A549 treated with CORT108297 at 1 μM for 4 hours (cell line): Measurements from ENCODE around the gene MLXIPL. TPM values are rescaled to one million over a fixed set of nuclear protein-coding genes. Genes with fewer than 3 reads are reported as not detected.

ENCODE experiments used
- total RNA-seq: library from RNA; stranded (reverse); fragments of 200-300 nt; extraction: Qiagen RNA extraction; gene quantifications from 5 replicates; pipeline ENCODE4 v1.2.3, GENCODE V29; 2022

MLXIPL gene
- total RNA-seq: 0.45 to 2.1 TPM (median 1.1 TPM) in 5 replicates

DNA sequence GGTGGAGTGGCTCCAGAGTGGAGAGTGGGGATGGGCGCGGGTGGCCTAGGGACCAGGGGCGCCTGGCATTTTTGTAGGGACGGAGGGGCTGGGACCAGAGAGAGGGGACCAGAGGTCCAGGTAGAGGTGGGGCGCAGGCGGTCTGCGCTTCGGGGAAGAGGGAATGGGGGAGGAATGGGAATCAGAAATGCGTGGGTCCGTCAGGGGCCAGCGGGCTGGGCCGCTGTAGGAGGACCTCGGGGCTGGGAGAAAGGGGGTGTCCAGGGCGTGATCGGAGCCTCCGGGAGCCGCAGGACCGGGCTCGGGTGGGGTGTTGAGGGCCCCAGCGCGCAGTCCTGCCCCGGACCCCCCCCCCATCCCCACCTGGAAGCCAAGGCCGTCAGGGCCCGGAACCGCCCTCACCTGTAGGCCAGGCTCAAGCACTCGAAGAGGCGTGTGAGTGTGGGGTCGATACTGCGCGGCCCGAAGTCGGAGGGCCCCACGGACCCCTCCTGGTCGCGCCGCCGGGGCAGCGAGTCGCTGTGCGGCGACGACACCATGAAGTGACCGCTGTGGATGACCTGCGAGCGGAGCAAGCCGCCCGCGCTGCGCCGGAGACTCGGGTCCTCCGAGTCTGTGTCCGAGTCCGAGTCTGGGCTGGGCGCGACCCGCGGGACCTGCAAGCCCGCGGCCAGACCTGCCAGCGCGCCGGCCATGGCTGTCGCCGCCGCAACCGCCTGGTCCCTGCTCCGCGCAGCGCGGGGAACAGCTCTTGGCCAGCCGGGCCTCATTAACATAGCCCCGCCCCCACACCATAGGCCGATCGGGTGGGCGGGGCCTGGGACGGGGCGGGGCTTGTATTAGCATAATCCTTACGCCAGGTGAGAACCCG lies at the start of gene MLXIPL:
TSS of gene MLXIPL (minus strand) at position 725 of the 871 bp plus-strand sequence. CDS start at position 695, 30 bp downstream.

GRCh38 chr7:73667344-73668102 lies 43.2 kb upstream of the MLXIPL start, which contains the start of gene VPS37D:
TSS of gene VPS37D (plus strand) at chr7:73667831. CDS start at chr7:73667959, 128 bp downstream.

DNA sequence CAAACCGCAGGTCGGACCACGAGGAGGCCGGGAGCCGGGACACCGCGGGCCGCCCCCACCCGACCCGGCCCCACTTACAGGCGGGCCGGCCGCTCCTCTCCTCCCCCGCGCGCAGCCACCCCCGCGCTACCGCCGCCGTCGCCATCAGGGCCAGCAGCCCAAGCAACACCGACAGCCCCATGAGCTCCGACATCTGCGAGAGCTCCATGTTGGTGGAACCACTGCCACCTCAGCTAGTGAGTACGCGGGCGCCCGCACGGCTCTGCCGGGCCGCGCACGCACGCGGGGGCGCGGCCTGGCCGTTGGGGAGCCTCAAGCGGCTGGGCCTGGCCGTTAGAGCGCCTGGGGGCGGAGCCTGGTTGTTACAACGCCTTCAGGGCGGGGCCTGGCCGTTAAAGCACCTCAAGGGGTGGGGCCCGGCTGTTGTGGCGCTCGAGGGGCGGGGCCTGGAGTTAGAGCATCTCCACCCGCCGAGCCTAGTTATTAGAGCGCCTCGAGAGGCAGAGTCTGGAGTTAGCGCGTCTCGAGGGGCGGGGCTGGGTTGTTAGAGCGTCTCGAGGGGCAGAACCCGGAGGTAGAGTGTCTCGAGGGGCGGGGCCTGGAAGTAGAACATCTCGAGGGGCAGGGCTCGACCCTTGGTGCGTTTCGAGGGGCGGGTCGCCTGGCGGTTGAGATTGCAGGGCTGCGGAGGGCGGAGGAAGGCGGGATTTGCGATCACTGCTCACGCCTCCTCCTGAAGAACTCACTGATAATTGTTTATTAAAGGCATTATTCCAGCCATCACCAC lies 45.8 kb downstream of the MLXIPL start, which contains the start of gene TBL2:
TSS of gene TBL2 (minus strand) at position 238 of the 787 bp plus-strand sequence. CDS start at position 208, 30 bp downstream.

GRCh38 chr7:73557397-73558257 lies 66.7 kb downstream of the MLXIPL start, which contains the start of gene BCL7B:
TSS of gene BCL7B (minus strand) at chr7:73557690. CDS start at chr7:73557578, 112 bp downstream.

Other genes starting within 250 kb of the MLXIPL start
- 1.0 to 2.2 TPM (median 1.8 TPM) in 5 replicates for gene FZD9, start 190.7 kb downstream of the MLXIPL start, total RNA-seq
- 50.4 to 65.4 TPM (median 57.5 TPM) in 5 replicates for gene BAZ1B, start 102.2 kb downstream of the MLXIPL start, total RNA-seq
- 60.4 to 77.9 TPM (median 68.9 TPM) in 5 replicates for gene BCL7B, start 66.8 kb downstream of the MLXIPL start, total RNA-seq
- gene TBL2, start 45.9 kb downstream of the MLXIPL start, total RNA-seq: 50.9 to 57.8 TPM (median 53.4 TPM) in 5 replicates
- 2.4 to 6.4 TPM (median 4.7 TPM) in 5 replicates for gene VPS37D, start 43.3 kb upstream of the MLXIPL start, total RNA-seq
- 7.5 to 10.5 TPM (median 10.2 TPM) in 5 replicates for gene DNAJC30, start 58.9 kb upstream of the MLXIPL start, total RNA-seq
- 126 to 159 TPM (median 134 TPM) in 5 replicates for gene BUD23, start 59.1 kb upstream of the MLXIPL start, total RNA-seq
- 69.7 to 85.9 TPM (median 79.3 TPM) in 5 replicates for gene STX1A, start 95.1 kb upstream of the MLXIPL start, total RNA-seq
- 20.2 to 26.6 TPM (median 25.6 TPM) in 5 replicates for gene ABHD11, start 114.3 kb upstream of the MLXIPL start, total RNA-seq
- gene CLDN3, start 145.7 kb upstream of the MLXIPL start, total RNA-seq: 1.2 to 3.8 TPM (median 3.4 TPM) in 5 replicates
- gene CLDN4, start 206.5 kb upstream of the MLXIPL start, total RNA-seq: 3.6 to 5.3 TPM (median 4.6 TPM) in 5 replicates
- 6.9 to 12.4 TPM (median 11.5 TPM) in 5 replicates for gene METTL27, start 218.0 kb upstream of the MLXIPL start, total RNA-seq
- 0.26 TPM in 1 of 5 replicates, not detected in the others for gene TMEM270, start 236.6 kb upstream of the MLXIPL start, total RNA-seq